ENCODE data around the gene FLVCR1.
"Not testable (repeated sequence)": the region's sequence is repeated elsewhere in the genome, so short reads cannot be mapped to it uniquely, and the experiment has no call there.

The FLVCR1 gene

DNA sequence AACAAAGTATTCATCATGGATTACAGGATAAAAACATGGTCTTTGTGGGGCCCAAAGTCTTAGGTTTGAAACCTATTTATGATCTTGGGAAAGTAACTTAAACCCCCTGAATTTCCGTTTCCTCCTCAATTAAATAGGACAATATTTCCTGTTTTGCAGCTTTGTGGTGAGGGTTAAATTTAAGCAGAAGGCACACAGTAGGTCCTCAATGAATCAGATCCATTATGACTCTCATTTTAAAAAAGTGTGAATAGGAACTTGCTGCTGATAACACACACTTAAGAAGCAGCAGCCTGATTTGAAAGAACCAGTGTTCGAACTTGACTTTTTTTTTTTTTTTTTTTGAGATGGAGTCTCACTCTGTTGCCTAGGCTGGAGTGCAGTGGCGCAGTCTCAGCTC, 50.9 kb downstream of the FLVCR1 start:
- no peak overlapping the region for H3K4me3 ChIP-seq (ENCODE audit: low read depth, low read length)
- DNase-seq (ENCODE audit: low read depth): no peak
- TF ChIP-seq, protein P1, sequence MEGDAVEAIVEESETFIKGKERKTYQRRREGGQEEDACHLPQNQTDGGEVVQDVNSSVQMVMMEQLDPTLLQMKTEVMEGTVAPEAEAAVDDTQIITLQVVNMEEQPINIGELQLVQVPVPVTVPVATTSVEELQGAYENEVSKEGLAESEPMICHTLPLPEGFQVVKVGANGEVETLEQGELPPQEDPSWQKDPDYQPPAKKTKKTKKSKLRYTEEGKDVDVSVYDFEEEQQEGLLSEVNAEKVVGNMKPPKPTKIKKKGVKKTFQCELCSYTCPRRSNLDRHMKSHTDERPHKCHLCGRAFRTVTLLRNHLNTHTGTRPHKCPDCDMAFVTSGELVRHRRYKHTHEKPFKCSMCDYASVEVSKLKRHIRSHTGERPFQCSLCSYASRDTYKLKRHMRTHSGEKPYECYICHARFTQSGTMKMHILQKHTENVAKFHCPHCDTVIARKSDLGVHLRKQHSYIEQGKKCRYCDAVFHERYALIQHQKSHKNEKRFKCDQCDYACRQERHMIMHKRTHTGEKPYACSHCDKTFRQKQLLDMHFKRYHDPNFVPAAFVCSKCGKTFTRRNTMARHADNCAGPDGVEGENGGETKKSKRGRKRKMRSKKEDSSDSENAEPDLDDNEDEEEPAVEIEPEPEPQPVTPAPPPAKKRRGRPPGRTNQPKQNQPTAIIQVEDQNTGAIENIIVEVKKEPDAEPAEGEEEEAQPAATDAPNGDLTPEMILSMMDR (IDR thresholded peaks at IDR 0.05; ENCODE audit: control insufficient read depth, extremely low read depth, insufficient read depth): no peak

DNA sequence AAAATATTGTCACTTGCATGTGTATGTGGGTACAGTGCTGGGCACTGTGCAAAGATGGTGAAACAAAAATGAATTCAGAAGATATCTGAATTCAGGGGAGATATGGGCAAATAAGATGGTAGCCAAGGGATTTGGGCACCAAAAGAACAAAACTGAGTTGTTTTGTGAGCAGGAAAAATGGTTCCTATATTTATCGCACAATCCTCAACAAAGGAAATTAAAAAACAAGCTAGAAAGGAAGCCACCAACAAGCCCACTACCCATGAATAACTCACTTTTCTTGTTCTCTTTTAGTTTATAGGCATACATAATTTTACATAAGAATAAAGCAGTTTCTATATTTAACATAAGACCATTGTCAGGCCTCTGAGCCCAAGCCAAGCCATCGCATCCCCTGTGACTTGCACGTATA, 51.6 kb downstream of the FLVCR1 start:
- no peak for DNase-seq (ENCODE audit: low read depth)
- no peak overlapping the region for H3K4me3 ChIP-seq (ENCODE audit: low read depth, low read length)
- TF ChIP-seq, protein P1 (IDR thresholded peaks at IDR 0.05; ENCODE audit: control insufficient read depth, extremely low read depth, insufficient read depth): no peak

GRCh38 chr1:212910213-212910612, 52.1 kb downstream of the FLVCR1 start:
- not testable (repeated sequence) for H3K4me3 ChIP-seq (ENCODE audit: low read depth, low read length); DNase-seq (ENCODE audit: low read depth)

- not testable (repeated sequence) for DNase-seq (ENCODE audit: low read depth); H3K4me3 ChIP-seq (ENCODE audit: low read depth, low read length)
These were observed 55.6 kb downstream of the FLVCR1 start for GRCh38 chr1:212913638-212914037.

- DNase-seq (ENCODE audit: low read depth); H3K4me3 ChIP-seq (ENCODE audit: low read depth, low read length): not testable (repeated sequence)
These were observed 56.0 kb downstream of the FLVCR1 start for GRCh38 chr1:212914110-212914509.

DNA sequence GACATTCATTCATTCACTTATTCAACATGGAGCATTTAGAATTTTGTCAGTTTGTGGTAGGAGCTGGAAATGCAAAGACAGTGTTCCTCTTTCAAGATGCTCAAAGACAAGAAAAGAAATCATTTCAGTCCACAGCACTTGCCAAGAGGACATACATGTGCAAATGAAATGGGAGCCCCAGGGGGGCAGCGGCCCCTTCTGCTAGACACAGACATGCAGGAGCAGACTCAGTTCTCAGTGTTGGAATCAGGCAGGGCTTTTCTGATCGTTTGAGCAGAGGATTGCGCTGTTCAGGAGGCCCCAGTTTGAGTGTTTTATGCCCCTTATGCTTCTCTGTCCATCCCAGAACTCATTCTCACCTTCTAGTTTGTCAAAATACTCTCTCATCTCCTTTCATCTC, 56.7 kb downstream of the FLVCR1 start:
- DNase-seq (ENCODE audit: low read depth): no peak
- TF ChIP-seq, protein P1 (IDR thresholded peaks at IDR 0.05; ENCODE audit: control insufficient read depth, extremely low read depth, insufficient read depth): no peak
- H3K4me3 ChIP-seq (ENCODE audit: low read depth, low read length): no peak overlapping the region

GRCh38 chr1:212915245-212916091, 57.4 kb downstream of the FLVCR1 start:
- TF ChIP-seq, protein P1 (IDR thresholded peaks at IDR 0.05; ENCODE audit: control insufficient read depth, extremely low read depth, insufficient read depth): no peak; the same call in 1 of the 2 replicates
- DNase-seq (ENCODE audit: low read depth): no peak
- H3K4me3 ChIP-seq (ENCODE audit: low read depth, low read length): no peak overlapping the region

DNA sequence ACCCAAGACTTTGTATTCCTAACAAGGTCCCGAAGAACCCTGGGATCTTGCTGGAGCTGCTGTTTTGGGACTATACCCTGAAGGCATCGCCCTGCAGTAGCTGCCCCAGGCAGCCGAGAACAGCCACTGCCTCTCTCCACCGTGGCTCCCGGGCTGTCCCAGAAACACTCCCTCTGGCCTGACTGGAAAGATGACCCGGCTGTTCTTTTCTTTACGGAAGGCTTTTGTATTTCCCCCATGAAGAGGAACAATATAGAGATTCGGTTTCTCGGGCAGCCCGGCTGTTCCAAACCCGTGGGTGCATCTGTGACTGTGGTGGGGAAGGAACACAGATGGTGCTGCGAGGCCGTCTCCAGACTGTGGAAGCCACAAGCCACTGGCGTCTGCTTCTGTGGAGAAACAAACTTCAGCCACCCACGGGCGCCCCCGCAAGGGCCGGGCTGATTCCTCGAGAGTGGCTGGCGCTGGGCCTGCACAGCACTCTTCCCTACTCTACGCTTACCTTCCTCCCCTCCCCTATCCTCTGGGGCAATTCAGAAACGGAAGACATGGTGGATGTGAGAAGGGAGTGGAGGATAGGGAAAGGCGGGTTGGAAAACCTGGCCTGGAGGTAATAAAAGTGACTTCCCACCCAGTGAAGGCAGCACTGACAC, 58.5 kb downstream of the FLVCR1 start:
- H3K4me3 ChIP-seq (ENCODE audit: low read depth, low read length): no peak overlapping the region
- DNase-seq (ENCODE audit: low read depth): no peak
- TF ChIP-seq, protein P1 (IDR thresholded peaks at IDR 0.05; ENCODE audit: control insufficient read depth, extremely low read depth, insufficient read depth): no peak

Data from LNCaP clone FGC (cell line).